Liver (tissue), 9 donors: ENCODE results near the gene GMDS. TPM values are rescaled to one million over a fixed set of nuclear protein-coding genes. Genes with fewer than 3 reads are reported as not detected.

Source experiments
- DNase-seq: peaks from one replicate; pipeline ENCODE4 v3.0.0-alpha.2; 2017; ENCODE audit warnings: low spot score
- H3K27ac ChIP-seq, 2 donors: one replicate each; pipeline ENCODE4 v1.7.0; 2013; ENCODE audit warnings: inconsistent platforms in 2 of 2, low read length in 2 of 2, control low read depth in 1 of 2, low read depth in 1 of 2, mild to moderate bottlenecking in 1 of 2
- H3K27me3 ChIP-seq, 4 donors: one replicate each; pipeline versions ENCODE4 v1.6.1 to v1.7.0; 2013; ENCODE audit warnings: low read length in 3 of 4, inconsistent platforms in 1 of 4, mild to moderate bottlenecking in 1 of 4, moderate library complexity in 1 of 4; ENCODE audit not compliant: control insufficient read depth in 4 of 4, insufficient read depth in 4 of 4
- H3K36me3 ChIP-seq, 4 donors: one replicate each; pipeline versions ENCODE4 v1.6.1 to v1.7.0; 2013; ENCODE audit warnings: low read length in 3 of 4, mild to moderate bottlenecking in 3 of 4, low read depth in 1 of 4, moderate library complexity in 1 of 4; ENCODE audit not compliant: control insufficient read depth in 4 of 4, insufficient read depth in 3 of 4
- H3K4me1 ChIP-seq, 4 donors: one replicate each; pipeline versions ENCODE4 v1.6.1 to v1.7.0; 2013; ENCODE audit warnings: low read length in 3 of 4, mild to moderate bottlenecking in 3 of 4, moderate library complexity in 1 of 4; ENCODE audit not compliant: control insufficient read depth in 4 of 4, insufficient read depth in 4 of 4
- H3K4me3 ChIP-seq, 3 donors: one replicate each; pipeline versions ENCODE4 v1.6.1 to v1.7.0; 2013; ENCODE audit warnings: low read length in 3 of 3, control low read depth in 1 of 3, low read depth in 1 of 3, mild to moderate bottlenecking in 1 of 3
- H3K9ac ChIP-seq, 2 donors: one replicate each; pipeline ENCODE4 v1.7.0; 2013; ENCODE audit warnings: low read length in 2 of 2, mild to moderate bottlenecking in 2 of 2, moderate library complexity in 2 of 2, control low read depth in 1 of 2, low read depth in 1 of 2
- H3K9me3 ChIP-seq, 4 donors: one replicate each; pipeline versions ENCODE4 v1.6.1 to v1.7.0; 2013; ENCODE audit warnings: low read length in 3 of 4; ENCODE audit not compliant: control insufficient read depth in 4 of 4
- CTCF ChIP-seq: fragments of 150-350 bp; IDR thresholded peaks from 2 replicates; pipeline ENCODE4 v1.5.1; 2017; ENCODE audit warnings: improper control_type of control experiment, low read depth, low read length; ENCODE audit not compliant: missing input control
- EGR1 ChIP-seq, 2 donors: IDR thresholded peaks; 2 replicates each; pipeline ENCODE4 v1.6.1; 2016 to 2018; ENCODE audit warnings: antibody characterized with exemption in 2 of 2, low read depth in 2 of 2
- FOXA1 ChIP-seq: IDR thresholded peaks from 2 replicates; pipeline ENCODE4 v1.6.1; 2016; ENCODE audit warnings: antibody characterized with exemption
- FOXA2 ChIP-seq: IDR thresholded peaks from 2 replicates; pipeline ENCODE4 v1.6.1; 2016; ENCODE audit warnings: antibody characterized with exemption
- GABPA ChIP-seq, 2 donors: IDR thresholded peaks in 1 of 2; conservative IDR thresholded peaks in 1 of 2; 2 replicates each; pipeline ENCODE4 v1.6.1; 2016; ENCODE audit warnings: antibody characterized with exemption in 2 of 2, mild to moderate bottlenecking in 1 of 2, moderate library complexity in 1 of 2
- HNF4A ChIP-seq, 2 donors: conservative IDR thresholded peaks; 2 replicates each; pipeline ENCODE4 v1.6.1; 2016; ENCODE audit warnings: antibody characterized with exemption in 2 of 2, mild to moderate bottlenecking in 2 of 2
- HNF4G ChIP-seq: IDR thresholded peaks from 2 replicates; pipeline ENCODE4 v1.6.1; 2016; ENCODE audit warnings: antibody characterized with exemption
- JUND ChIP-seq, 2 donors: IDR thresholded peaks; 2 replicates each; pipeline ENCODE4 v1.6.1; 2016; ENCODE audit warnings: antibody characterized with exemption in 2 of 2
- MAX ChIP-seq: IDR thresholded peaks from 2 replicates; pipeline ENCODE4 v1.6.1; 2016; ENCODE audit warnings: antibody characterized with exemption
- RAD21 ChIP-seq, 2 donors: IDR thresholded peaks; 2 replicates each; pipeline ENCODE4 v1.6.1; 2016; ENCODE audit warnings: antibody characterized with exemption in 2 of 2, mild to moderate bottlenecking in 2 of 2
- REST ChIP-seq: IDR thresholded peaks from 2 replicates; pipeline ENCODE4 v1.6.1; 2016; ENCODE audit warnings: antibody characterized with exemption, mild to moderate bottlenecking
- RXRA ChIP-seq, 2 donors: IDR thresholded peaks; 2 replicates each; pipeline ENCODE4 v1.6.1; 2017 to 2018; ENCODE audit warnings: antibody characterized with exemption in 2 of 2, mild to moderate bottlenecking in 1 of 2
- SP1 ChIP-seq: IDR thresholded peaks from 2 replicates; pipeline ENCODE4 v1.6.1; 2018; ENCODE audit warnings: antibody characterized with exemption, mild to moderate bottlenecking
- TAF1 ChIP-seq: conservative IDR thresholded peaks from 2 replicates; pipeline ENCODE4 v1.6.1; 2016; ENCODE audit warnings: antibody characterized with exemption, mild to moderate bottlenecking
- YY1 ChIP-seq: IDR thresholded peaks from 2 replicates; pipeline ENCODE4 v1.6.1; 2016; ENCODE audit warnings: antibody characterized with exemption, mild to moderate bottlenecking
- WGBS: extraction: QIAGEN DNeasy Blood & Tissue Kit; methylation state at CpG from one replicate; pipeline ENCODE4 v1.1.7; 2013; 5-methylcytosine and 5-hydroxymethylcytosine counted together
- polyA plus RNA-seq, 2 donors: library from polyadenylated mRNA; stranded (reverse) in 1 of 2; unstranded in 1 of 2; fragments of 200-250 nt in 1 of 2; fragments of >200 nt in 1 of 2; fragmentation: Nextera tagmentation in 1 of 2; extraction: Ambion mirVana in 1 of 2; gene quantifications; one replicate each; pipeline versions ENCODE4 v1.2.1 to v1.2.3, GENCODE V29; 2013 to 2015
- total RNA-seq, 2 donors: library from RNA; depleted of rRNA; stranded (reverse); fragments of >200 nt; gene quantifications; one replicate each; pipeline ENCODE4 v1.2.3, GENCODE V29; 2014
- donor health status: healthy.
- donor health status: healthy.
- donor health status: healthy.
- donor health status: healthy.
- donor health status: healthy.

Gene GMDS
- total and polyA plus RNA-seq, 4 donors, result 3.5 to 15.6 (median 13.0) TPM

- no peak overlapping the region for H3K9ac ChIP-seq
- no peak overlapping the region for H3K4me3 ChIP-seq
- TF ChIP-seq FOXA1 (no peak), RAD21 (IDR thresholded peaks at IDR 0.05) (peak; percentile 70 to 83), CTCF (peak; percentile 60)
- WGBS, result 70% methylated on average over 6 of the region's 6 CpGs
- H3K4me1 ChIP-seq, result no peaks in the 10 kb centered on the region
- no peaks in the 10 kb centered on the region for H3K36me3 ChIP-seq
- DNase-seq, result no peak
- H3K9me3 ChIP-seq, result no peaks in the 10 kb centered on the region
- no peak overlapping the region for H3K27ac ChIP-seq
- no peaks in the 10 kb centered on the region for H3K27me3 ChIP-seq
Measured at GRCh38 chr6:2209226-2209809, 36.1 kb downstream of the GMDS start.

GRCh38 chr6:2208468-2208867 lies 36.9 kb downstream of the GMDS start:
- no peak for TF ChIP-seq TAF1
- no peak for TF ChIP-seq RAD21 (IDR thresholded peaks at IDR 0.05)
- no peak for DNase-seq
- H3K36me3 ChIP-seq, result no peaks in the 10 kb centered on the region
- H3K4me3 ChIP-seq, result no peak overlapping the region
- H3K27me3 ChIP-seq, result no peaks in the 10 kb centered on the region
- no peak overlapping the region for H3K27ac ChIP-seq
- 93% methylated on average over 3 of the region's 3 CpGs for WGBS
- no peak overlapping the region for H3K9ac ChIP-seq
- no peaks in the 10 kb centered on the region for H3K4me1 ChIP-seq
- H3K9me3 ChIP-seq, result no peaks in the 10 kb centered on the region

GRCh38 chr6:2205396-2205795 lies 40.0 kb downstream of the GMDS start:
- Histone ChIP-seq H3K27ac (no peak overlapping the region), H3K9me3 (no peaks in the 10 kb centered on the region), H3K4me3 (no peak overlapping the region), H3K36me3 (no peaks in the 10 kb centered on the region), H3K27me3 (no peaks in the 10 kb centered on the region), H3K4me1 (no peaks in the 10 kb centered on the region), H3K9ac (no peak overlapping the region)
- DNase-seq, result no peak
- TF ChIP-seq SP1, result no peak
- 94% methylated on average over 3 of the region's 3 CpGs for WGBS

- Histone ChIP-seq H3K9ac (no peak overlapping the region), H3K9me3 (no peaks in the 10 kb centered on the region), H3K4me3 (no peak overlapping the region), H3K4me1 (no peaks in the 10 kb centered on the region), H3K27ac (no peak overlapping the region), H3K36me3 (no peaks in the 10 kb centered on the region), H3K27me3 (no peaks in the 10 kb centered on the region)
- WGBS, result 87% methylated on average over 2 of the region's 2 CpGs
- TF ChIP-seq CTCF (no peak), FOXA2 (no peak), HNF4G (no peak), HNF4A (conservative IDR thresholded peaks at IDR 0.05) (no peak), MAX (no peak), YY1 (no peak), RXRA (IDR thresholded peaks at IDR 0.05) (no peak), EGR1 (IDR thresholded peaks at IDR 0.05; ENCODE audit: low read depth in 2 of 2) (no peak), GABPA (IDR thresholded peaks at IDR 0.05 in 1 of 2, conservative IDR thresholded peaks at IDR 0.05 in 1 of 2) (no peak), REST (no peak), SP1 (no peak), JUND (IDR thresholded peaks at IDR 0.05) (no peak)
- no peak for DNase-seq
Measured at GRCh38 chr6:2204272-2204671, 41.1 kb downstream of the GMDS start.
